Activated T-cell treated with anti-CD3 and anti-CD28 coated beads, Interleukin-2, amount 50 U/mL, for 4 hours (primary cell): ENCODE measurements around the gene ECM1. TPM values are rescaled to one million over a fixed set of nuclear protein-coding genes. Genes with fewer than 3 reads are reported as not detected.

Source experiments
- ATAC-seq, 2 donors: fragments of 200-7000 bp; cut with Tn5 transposase; one replicate each; pipeline ENCODE4 v1.10.0; 2021
- DNase-seq: peaks from one replicate; pipeline ENCODE4 v3.0.0-alpha.2; 2020
- H3K27me3 Mint-ChIP-seq: one replicate; pipeline ENCODE4 v1.8.0; 2021; ENCODE audit warnings: low read depth, mixed read lengths
- H3K36me3 Mint-ChIP-seq: one replicate; pipeline ENCODE4 v1.8.0; 2022; ENCODE audit warnings: mixed read lengths; ENCODE audit not compliant: insufficient read depth
- H3K4me1 Mint-ChIP-seq: one replicate; pipeline ENCODE4 v1.8.0; 2021; ENCODE audit warnings: low read depth, mixed read lengths
- H3K4me3 Mint-ChIP-seq: one replicate; pipeline ENCODE4 v1.8.0; 2021; ENCODE audit warnings: mild to moderate bottlenecking, moderate library complexity, mixed read lengths
- H3K9me3 Mint-ChIP-seq: one replicate; pipeline ENCODE4 v1.8.0; 2021; ENCODE audit warnings: mixed read lengths
- total RNA-seq, 3 donors: library from RNA; stranded (reverse); gene quantifications; one replicate each; pipeline ENCODE4 v1.2.1, GENCODE V29; 2021

The ECM1 gene
- total RNA-seq, 3 donors from 2014 or later, result 0.43 to 0.82 (median 0.50) TPM

DNA sequence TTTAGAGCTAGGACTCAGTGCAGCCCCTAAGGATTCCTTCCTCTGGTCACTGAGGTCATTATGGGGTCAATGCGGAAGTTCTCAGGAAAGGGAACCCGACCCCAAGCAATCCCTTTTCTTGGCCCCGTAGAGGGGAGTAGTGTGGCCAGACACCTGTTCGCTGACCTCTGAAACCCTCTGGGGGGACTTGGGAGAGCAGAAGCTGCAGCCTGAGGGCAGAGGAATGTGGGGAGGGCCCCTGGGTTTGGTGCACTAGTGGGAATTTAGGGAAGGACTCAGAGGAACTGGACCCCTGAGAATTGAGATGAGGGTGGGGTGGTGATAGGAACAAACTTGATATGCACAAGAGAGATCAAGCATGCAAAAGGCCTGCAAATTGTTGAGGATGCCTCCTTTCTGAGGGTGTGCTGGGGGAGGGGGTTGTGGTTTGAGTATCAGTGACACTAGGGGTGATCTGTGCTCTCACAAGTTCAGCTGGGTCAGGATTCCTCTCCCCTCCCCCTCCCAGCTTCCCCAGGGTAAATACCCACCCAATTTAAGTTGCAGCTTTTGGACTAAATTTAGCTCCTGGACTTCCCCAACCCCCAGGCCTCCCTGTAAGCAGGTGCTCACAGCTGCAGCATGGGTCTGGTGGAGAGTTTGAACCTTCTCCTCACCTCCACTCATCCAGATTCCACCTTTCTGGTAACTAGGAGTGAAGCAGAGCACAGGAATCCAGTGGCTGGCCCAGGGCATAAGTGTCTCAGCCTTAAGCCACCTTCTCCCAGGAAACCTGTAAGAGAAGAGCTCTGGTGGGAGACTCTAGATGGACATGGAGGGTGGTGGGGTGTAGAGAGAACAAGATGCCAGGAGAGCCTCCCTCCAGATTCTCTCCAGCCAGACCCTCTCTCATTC lies 54.8 kb downstream of the ECM1 start:
- ATAC-seq (peak; percentile 16 to 23), DNase-seq (peak; percentile 64)
- peak overlapping the region; percentile 96 for H3K4me3 Mint-ChIP-seq
- H3K9me3 Mint-ChIP-seq, result no peaks in the 10 kb centered on the region
- peaks cover 3% of the 10 kb centered on the region for H3K36me3 Mint-ChIP-seq
- H3K27me3 Mint-ChIP-seq, result no peaks in the 10 kb centered on the region
- H3K4me1 Mint-ChIP-seq, result peaks cover 68% of the 10 kb centered on the region

Other genes with a start within 250 kb of the ECM1 start
- gene APH1A, start 239.1 kb upstream of the ECM1 start, total RNA-seq, result 100 to 1,000 TPM; 121 to 124 (median 123) TPM
- gene C1orf54, start 235.3 kb upstream of the ECM1 start, total RNA-seq, result under 1 TPM; 0.38 to 0.58 (median 0.40) TPM
- 1 to 10 TPM; 2.0 to 2.3 (median 2.3) TPM for gene CIART, start 225.6 kb upstream of the ECM1 start, total RNA-seq
- 10 to 100 TPM; 76.1 to 80.5 (median 79.4) TPM for gene MRPS21, start 214.2 kb upstream of the ECM1 start, total RNA-seq
- 100 to 1,000 TPM in 2 of 3 donors, 10 to 100 TPM in 1; 88.3 to 108 (median 102) TPM for gene PRPF3, start 186.6 kb upstream of the ECM1 start, total RNA-seq
- 10 to 100 TPM; 18.6 to 19.8 (median 19.2) TPM for gene RPRD2, start 144.0 kb upstream of the ECM1 start, total RNA-seq
- gene TARS2, start 20.7 kb upstream of the ECM1 start, total RNA-seq, result 10 to 100 TPM; 38.6 to 43.1 (median 38.7) TPM
- under 1 TPM in 1 of 3 donors, not detected in 2; 0.40 TPM for gene FALEC, start 7.6 kb downstream of the ECM1 start, total RNA-seq
- under 1 TPM; 0.19 to 0.34 (median 0.33) TPM for gene ADAMTSL4, start 41.3 kb downstream of the ECM1 start, total RNA-seq
- 100 to 1,000 TPM; 228 to 237 (median 236) TPM for gene MCL1, start 71.5 kb downstream of the ECM1 start, total RNA-seq
- 100 to 1,000 TPM; 221 to 224 (median 223) TPM for gene ENSA, start 121.5 kb downstream of the ECM1 start, total RNA-seq
- gene GOLPH3L, start 189.0 kb downstream of the ECM1 start, total RNA-seq, result 10 to 100 TPM; 11.2 to 11.9 (median 11.5) TPM
- under 1 TPM in 1 of 3 donors, not detected in 2; 0.16 TPM for gene HORMAD1, start 212.8 kb downstream of the ECM1 start, total RNA-seq